WTC11 (cell line): Measurements from ENCODE around the gene C9orf40.

Experiments used
- ATF1 ChIP-seq: sonication (generic); formaldehyde crosslinking; IDR thresholded peaks from 2 replicates; pipeline ENCODE4 v1.8.1; 2023; ENCODE audit warnings: mild to moderate bottlenecking, moderate library complexity, missing genetic modification reagents
- CREM ChIP-seq: sonication (generic); formaldehyde crosslinking; IDR thresholded peaks from 2 replicates; pipeline ENCODE4 v1.8.1; 2022; ENCODE audit warnings: mild to moderate bottlenecking, missing genetic modification reagents, moderate library complexity
- IRF2 ChIP-seq: sonication (generic); formaldehyde crosslinking; IDR thresholded peaks from 2 replicates; pipeline ENCODE4 v1.8.0; 2022; ENCODE audit warnings: low read depth, missing genetic modification reagents, borderline replicate concordance
- JUN ChIP-seq: sonication (generic); formaldehyde crosslinking; IDR thresholded peaks from 2 replicates; pipeline ENCODE4 v1.8.0; 2023; ENCODE audit warnings: mild to moderate bottlenecking, missing genetic modification reagents
- NFYB ChIP-seq: sonication (generic); formaldehyde crosslinking; conservative IDR thresholded peaks from 2 replicates; pipeline ENCODE4 v1.8.0; 2022; ENCODE audit warnings: low read depth, missing genetic modification reagents
- TP53 ChIP-seq: sonication (generic); formaldehyde crosslinking; IDR thresholded peaks from 2 replicates; pipeline ENCODE4 v1.8.1; 2023; ENCODE audit warnings: mild to moderate bottlenecking, missing genetic modification reagents
- ZNF121 ChIP-seq: sonication (generic); formaldehyde crosslinking; IDR thresholded peaks from 2 replicates; pipeline ENCODE4 v1.8.0; 2023; ENCODE audit warnings: missing genetic modification reagents
- ZNF396 ChIP-seq: fragments of 250-450 bp; sonication (Bioruptor Pico); IDR thresholded peaks from 2 replicates; pipeline ENCODE4 v1.8.0; 2021; ENCODE audit warnings: mild to moderate bottlenecking, moderate library complexity, borderline replicate concordance
- ZNF416 ChIP-seq: fragments of 250-450 bp; sonication (Bioruptor Pico); IDR thresholded peaks from 2 replicates; pipeline ENCODE4 v1.9.0; 2021; ENCODE audit warnings: mild to moderate bottlenecking, inconsistent platforms
- ZNF423 ChIP-seq: fragments of 250-450 bp; sonication (Bioruptor Pico); IDR thresholded peaks from 2 replicates; pipeline ENCODE4 v2.1.2; 2022; ENCODE audit warnings: mild to moderate bottlenecking, moderate library complexity
- TF ChIP-seq, protein P1 (sequence below): sonication (generic); formaldehyde crosslinking; conservative IDR thresholded peaks from 2 replicates; pipeline ENCODE4 v1.8.1; 2023; ENCODE audit warnings: mild to moderate bottlenecking, low read depth, missing genetic modification reagents, moderate library complexity
- TF ChIP-seq, protein P2 (sequence below): fragments of 200-600 bp; IDR thresholded peaks from 2 replicates; pipeline ENCODE4 v1.8.0; 2022; ENCODE audit warnings: antibody characterized with exemption
- TF ChIP-seq, protein P3 (sequence below): sonication (generic); formaldehyde crosslinking; IDR thresholded peaks from 2 replicates; pipeline ENCODE4 v1.8.0; 2022; ENCODE audit warnings: mild to moderate bottlenecking, missing genetic modification reagents
- TF ChIP-seq, protein P4 (sequence below): sonication (generic); formaldehyde crosslinking; IDR thresholded peaks from 2 replicates; pipeline ENCODE4 v1.8.0; 2022; ENCODE audit warnings: mild to moderate bottlenecking, missing genetic modification reagents

DNA sequence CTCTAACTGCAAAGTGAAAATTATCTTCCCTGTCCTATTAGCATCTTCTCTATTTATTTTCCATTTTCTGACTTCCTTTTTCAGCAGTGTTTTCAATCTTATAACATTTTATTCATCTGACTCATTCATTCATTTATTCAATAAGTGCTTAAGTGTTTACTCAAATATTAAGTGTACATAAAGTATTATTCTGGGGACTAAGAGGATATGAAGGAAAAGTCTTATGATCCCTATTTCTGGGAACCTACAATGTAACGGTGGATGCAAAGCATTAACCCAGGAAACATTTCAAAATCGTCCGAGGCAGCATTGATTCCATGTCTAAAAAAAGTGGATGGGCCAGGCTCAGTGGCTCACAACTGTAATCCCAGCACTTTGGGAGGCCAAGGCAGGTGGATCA, 45.6 kb downstream of the C9orf40 start:
- TF ChIP-seq, protein P1, sequence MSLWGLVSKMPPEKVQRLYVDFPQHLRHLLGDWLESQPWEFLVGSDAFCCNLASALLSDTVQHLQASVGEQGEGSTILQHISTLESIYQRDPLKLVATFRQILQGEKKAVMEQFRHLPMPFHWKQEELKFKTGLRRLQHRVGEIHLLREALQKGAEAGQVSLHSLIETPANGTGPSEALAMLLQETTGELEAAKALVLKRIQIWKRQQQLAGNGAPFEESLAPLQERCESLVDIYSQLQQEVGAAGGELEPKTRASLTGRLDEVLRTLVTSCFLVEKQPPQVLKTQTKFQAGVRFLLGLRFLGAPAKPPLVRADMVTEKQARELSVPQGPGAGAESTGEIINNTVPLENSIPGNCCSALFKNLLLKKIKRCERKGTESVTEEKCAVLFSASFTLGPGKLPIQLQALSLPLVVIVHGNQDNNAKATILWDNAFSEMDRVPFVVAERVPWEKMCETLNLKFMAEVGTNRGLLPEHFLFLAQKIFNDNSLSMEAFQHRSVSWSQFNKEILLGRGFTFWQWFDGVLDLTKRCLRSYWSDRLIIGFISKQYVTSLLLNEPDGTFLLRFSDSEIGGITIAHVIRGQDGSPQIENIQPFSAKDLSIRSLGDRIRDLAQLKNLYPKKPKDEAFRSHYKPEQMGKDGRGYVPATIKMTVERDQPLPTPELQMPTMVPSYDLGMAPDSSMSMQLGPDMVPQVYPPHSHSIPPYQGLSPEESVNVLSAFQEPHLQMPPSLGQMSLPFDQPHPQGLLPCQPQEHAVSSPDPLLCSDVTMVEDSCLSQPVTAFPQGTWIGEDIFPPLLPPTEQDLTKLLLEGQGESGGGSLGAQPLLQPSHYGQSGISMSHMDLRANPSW (CRISPR knock-in tag), result no peak
- TF ChIP-seq, protein P2, sequence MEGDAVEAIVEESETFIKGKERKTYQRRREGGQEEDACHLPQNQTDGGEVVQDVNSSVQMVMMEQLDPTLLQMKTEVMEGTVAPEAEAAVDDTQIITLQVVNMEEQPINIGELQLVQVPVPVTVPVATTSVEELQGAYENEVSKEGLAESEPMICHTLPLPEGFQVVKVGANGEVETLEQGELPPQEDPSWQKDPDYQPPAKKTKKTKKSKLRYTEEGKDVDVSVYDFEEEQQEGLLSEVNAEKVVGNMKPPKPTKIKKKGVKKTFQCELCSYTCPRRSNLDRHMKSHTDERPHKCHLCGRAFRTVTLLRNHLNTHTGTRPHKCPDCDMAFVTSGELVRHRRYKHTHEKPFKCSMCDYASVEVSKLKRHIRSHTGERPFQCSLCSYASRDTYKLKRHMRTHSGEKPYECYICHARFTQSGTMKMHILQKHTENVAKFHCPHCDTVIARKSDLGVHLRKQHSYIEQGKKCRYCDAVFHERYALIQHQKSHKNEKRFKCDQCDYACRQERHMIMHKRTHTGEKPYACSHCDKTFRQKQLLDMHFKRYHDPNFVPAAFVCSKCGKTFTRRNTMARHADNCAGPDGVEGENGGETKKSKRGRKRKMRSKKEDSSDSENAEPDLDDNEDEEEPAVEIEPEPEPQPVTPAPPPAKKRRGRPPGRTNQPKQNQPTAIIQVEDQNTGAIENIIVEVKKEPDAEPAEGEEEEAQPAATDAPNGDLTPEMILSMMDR, result no peak
- no peak for TF ChIP-seq TP53 (CRISPR knock-in tag)
- TF ChIP-seq CREM (CRISPR knock-in tag), result no peak
- TF ChIP-seq, protein P3, sequence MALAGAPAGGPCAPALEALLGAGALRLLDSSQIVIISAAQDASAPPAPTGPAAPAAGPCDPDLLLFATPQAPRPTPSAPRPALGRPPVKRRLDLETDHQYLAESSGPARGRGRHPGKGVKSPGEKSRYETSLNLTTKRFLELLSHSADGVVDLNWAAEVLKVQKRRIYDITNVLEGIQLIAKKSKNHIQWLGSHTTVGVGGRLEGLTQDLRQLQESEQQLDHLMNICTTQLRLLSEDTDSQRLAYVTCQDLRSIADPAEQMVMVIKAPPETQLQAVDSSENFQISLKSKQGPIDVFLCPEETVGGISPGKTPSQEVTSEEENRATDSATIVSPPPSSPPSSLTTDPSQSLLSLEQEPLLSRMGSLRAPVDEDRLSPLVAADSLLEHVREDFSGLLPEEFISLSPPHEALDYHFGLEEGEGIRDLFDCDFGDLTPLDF (CRISPR knock-in tag), result no peak
- TF ChIP-seq ZNF416 (CRISPR knock-in tag), result no peak
- TF ChIP-seq, protein P4, sequence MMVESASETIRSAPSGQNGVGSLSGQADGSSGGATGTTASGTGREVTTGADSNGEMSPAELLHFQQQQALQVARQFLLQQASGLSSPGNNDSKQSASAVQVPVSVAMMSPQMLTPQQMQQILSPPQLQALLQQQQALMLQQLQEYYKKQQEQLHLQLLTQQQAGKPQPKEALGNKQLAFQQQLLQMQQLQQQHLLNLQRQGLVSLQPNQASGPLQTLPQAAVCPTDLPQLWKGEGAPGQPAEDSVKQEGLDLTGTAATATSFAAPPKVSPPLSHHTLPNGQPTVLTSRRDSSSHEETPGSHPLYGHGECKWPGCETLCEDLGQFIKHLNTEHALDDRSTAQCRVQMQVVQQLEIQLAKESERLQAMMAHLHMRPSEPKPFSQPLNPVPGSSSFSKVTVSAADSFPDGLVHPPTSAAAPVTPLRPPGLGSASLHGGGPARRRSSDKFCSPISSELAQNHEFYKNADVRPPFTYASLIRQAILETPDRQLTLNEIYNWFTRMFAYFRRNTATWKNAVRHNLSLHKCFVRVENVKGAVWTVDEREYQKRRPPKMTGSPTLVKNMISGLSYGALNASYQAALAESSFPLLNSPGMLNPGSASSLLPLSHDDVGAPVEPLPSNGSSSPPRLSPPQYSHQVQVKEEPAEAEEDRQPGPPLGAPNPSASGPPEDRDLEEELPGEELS (CRISPR knock-in tag), result no peak
- TF ChIP-seq IRF2 (CRISPR knock-in tag), result no peak
- no peak for TF ChIP-seq NFYB
- no peak for TF ChIP-seq ZNF121 (CRISPR knock-in tag)
- TF ChIP-seq ATF1, result no peak
- TF ChIP-seq ZNF423 (CRISPR knock-in tag), result no peak
- TF ChIP-seq JUN (CRISPR knock-in tag), result no peak
- TF ChIP-seq ZNF396 (CRISPR knock-in tag), result no peak
